GM19099 (cell line): ENCODE measurements around the gene FBXO41.

Source experiments
- POLR2A ChIP-seq: IDR thresholded peaks from 3 replicates; pipeline ENCODE4 v1.6.1; 2011; ENCODE audit warnings: low read depth; ENCODE audit not compliant: insufficient read length; ENCODE audit errors: extremely low read depth

Gene FBXO41

GRCh38 chr2:73284296-73285158 lies at the start of gene FBXO41:
Gene FBXO41 (minus strand): TSS chr2:73284478. CDS start chr2:73269630, 14,848 bp downstream.
- TF ChIP-seq POLR2A, result peak; percentile 75

GRCh38 chr2:73334045-73334444 lies 49.8 kb upstream of the FBXO41 start:
- TF ChIP-seq POLR2A, result no peak

DNA sequence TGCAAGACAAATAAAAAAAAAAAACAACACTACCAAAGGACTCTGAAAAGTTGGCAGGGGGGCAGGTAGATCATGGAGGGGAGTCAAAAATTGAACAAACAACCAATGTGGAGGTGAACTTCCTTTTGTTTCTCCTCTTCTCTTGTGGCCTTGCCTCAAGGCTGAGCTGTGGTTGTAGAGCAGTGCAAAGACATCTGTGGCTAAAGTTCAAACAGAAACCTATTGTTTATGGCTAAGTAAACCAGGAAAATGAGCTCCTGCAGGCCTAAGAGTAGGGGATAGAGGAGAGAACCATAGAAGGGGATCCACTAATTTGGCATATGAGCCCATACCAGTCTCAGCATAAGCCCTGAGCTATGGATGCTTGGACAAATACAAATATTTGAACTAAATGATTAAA lies 49.3 kb upstream of the FBXO41 start:
- TF ChIP-seq POLR2A, result no peak

DNA sequence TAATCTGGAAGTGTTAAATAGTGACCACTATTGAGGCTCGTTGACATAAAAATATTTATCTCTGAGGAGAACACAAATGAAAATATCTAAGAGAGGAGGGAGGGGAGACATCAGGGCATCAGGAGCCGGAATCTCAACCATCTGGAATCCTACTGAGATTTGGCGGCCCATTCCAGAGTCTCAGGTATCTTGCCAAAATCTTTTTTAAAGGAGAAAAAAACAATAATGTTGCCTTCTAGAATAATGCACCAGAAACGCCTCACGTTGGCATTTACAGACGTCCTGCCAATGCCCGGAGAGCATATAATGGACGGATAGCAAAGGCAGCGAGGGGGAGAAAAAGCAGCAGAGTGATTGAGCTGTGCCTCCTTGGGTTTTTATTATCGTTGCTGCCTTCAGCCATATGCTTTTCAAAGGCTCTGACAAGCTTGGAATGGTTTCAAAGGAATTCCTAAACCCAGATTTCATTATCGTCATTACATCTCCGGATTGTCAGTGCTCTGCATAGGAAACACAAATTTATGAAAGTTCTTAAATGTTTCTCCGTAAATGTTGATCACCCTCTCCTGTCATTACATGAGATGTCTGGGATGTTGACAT lies 39.9 kb upstream of the FBXO41 start:
- TF ChIP-seq POLR2A, result no peak

DNA sequence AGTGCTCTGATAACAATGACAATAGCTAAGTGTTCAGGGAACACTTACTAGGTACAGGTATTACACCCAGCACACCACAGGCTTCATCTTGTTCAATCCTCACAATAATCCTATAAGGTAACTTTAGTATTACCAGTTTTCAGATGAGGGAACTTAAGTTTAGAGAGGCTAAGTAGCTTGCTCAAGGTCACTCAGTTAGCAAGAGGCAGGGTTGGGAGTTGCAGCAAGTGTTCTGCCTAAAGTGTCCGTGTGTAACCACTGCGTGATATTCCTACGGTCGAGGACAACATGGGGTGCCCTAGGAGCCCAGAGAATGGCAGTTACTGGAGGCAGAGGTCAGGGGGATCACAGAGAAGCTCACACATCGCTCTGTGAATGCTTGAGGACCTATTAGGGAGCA lies 39.3 kb upstream of the FBXO41 start:
- no peak for TF ChIP-seq POLR2A

DNA sequence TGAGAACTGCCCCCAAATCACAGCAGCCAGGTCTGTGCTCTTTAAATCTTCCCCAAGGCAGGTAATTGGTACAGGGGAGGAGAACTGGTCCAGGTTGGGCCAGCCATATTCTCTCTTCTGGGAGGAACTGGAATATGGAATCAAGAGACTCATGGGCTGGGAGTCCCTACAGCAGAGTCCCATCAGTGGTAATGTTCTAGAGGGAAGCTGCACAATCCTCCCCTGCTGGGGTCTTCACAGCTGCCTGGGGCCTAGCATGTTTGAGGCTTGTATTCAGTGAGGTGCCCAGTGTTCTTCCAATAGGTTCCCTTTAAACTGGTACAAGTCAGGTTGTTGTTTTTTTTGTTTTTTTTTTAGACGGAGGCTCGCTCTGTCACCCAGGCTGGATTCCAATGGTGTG lies 30.2 kb upstream of the FBXO41 start:
- TF ChIP-seq POLR2A, result no peak

DNA sequence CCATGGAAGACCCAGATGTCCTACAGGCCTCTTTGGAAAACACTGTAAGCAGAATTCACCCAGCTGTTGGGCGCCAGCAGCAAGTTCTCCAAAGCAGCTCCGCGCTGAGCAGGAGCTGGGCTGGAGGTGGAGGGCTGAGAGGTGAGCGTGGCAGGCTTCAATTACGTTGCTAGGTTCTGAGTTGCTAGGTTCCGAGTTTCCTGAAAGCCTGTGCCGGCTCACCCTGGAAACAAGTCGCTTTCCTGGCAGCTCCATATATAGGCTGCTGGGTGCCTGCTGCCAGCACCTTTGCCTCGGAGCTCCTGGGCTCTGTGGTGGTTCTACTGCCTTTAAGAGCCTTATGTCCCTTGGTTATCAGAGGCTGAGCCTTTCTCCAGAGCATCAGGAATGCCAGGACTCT lies 23.4 kb upstream of the FBXO41 start:
- no peak for TF ChIP-seq POLR2A

DNA sequence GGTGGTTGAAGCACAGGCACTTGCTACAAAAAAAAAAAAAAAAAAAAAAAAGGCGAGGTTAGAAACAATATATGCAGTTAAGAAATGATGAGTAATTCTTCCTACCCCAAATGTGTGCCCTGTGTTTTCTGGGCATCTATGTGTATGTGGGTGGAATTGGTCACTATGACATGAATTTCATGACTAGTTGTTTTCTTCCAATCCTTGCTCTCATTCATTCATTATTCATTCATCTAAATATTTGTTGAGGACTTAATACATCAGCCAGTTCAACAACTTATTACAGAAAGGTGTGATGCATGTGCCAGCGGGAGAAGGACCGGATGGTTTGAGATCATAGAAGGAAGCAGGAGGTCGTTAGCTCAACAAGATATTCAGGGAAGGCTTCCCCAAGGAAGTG lies 17.4 kb upstream of the FBXO41 start:
- TF ChIP-seq POLR2A, result no peak

GRCh38 chr2:73300926-73301325 lies 16.6 kb upstream of the FBXO41 start:
- no peak for TF ChIP-seq POLR2A

- TF ChIP-seq POLR2A, result no peak
Observed at GRCh38 chr2:73297586-73297985, 13.3 kb upstream of the FBXO41 start.

- TF ChIP-seq POLR2A, result no peak
Observed at GRCh38 chr2:73297151-73297559, 12.9 kb upstream of the FBXO41 start.

- no peak for TF ChIP-seq POLR2A
Observed at GRCh38 chr2:73295751-73296400, 11.6 kb upstream of the FBXO41 start.

DNA sequence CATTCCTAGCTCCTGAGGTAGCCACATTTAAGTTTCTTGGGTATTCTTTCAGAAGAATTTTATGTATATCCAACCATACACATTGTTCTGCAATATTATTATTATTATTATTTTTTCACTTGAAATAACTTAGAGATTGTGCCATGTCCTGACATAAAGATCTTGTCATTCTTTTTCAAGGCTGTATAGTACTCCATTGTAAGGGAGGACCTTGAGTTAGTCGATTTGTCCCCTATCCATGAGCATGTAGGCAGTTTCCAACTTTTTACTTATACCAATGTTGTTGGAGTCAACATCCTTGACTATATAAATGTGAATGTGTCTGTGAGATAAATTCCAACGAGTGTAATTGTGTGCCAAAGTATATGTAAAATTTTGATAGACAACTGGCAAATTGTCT lies 10.0 kb upstream of the FBXO41 start:
- no peak for TF ChIP-seq POLR2A

- no peak for TF ChIP-seq POLR2A
Observed at GRCh38 chr2:73293534-73294171, 9.4 kb upstream of the FBXO41 start, which contains the start of gene EGR4. Gene EGR4 (minus strand): TSS chr2:73293548. CDS start chr2:73293317, 231 bp downstream.

DNA sequence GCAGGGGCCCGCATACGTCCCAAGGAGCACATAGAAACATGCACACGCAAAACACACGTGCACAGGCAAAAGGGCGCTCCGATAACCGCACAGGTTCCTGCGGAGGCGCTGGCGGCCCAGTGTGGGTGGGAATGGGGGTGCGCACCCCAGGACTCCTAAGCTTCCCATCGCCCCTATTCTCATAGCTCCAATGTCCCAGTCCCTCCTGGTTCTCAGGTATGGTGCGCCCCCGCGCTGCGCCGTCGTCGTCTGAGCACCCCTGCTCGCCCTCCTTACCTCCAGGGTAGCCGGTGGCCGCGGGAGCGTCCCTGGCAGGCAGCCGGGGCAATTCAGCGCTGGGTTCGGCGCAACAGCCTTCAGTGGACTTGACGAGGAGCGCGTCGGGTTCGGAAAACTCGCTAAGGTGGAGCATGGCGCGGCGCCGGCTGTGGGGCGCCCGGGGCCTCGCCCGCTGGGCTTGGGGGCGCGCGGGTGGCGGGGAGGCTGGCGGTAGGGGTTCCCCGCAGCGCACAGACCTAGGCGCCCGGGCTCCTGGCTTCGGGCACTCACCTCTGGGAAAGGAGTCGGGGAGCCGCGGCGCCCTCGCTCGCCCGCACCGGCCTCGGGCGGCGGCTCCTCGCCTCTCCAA lies 8.7 kb upstream of the FBXO41 start:
- TF ChIP-seq POLR2A, result no peak
